Erythroblast (primary cell): ENCODE measurements around the gene MAK.

Experiments used
- GATA1 ChIP-seq: IDR thresholded peaks from 2 replicates; pipeline ENCODE4 v1.6.1; 2011; ENCODE audit warnings: low read depth, mild to moderate bottlenecking, control low read depth, low read length, moderate library complexity
- POLR2A ChIP-seq: IDR thresholded peaks from 2 replicates; pipeline ENCODE4 v1.6.1; 2011; ENCODE audit warnings: mild to moderate bottlenecking, low read length

GRCh38 chr6:10883312-10884244 is 45.2 kb upstream of the MAK start:
- TF ChIP-seq POLR2A (no peak), GATA1 (no peak)
